HG03135 (cell line): ENCODE data around the gene RHO.
A peak's percentile ranks its signal among the peaks of the same experiment; 100 is the strongest.

Experiments
- ATAC-seq: cut with Tn5 transposase; IDR thresholded peaks from one replicate; pipeline ENCODE4 v1.9.1; 2021; ENCODE audit warnings: mild to moderate bottlenecking, moderate library complexity; ENCODE audit not compliant: unreplicated experiment

The RHO gene

GRCh38 chr3:129519896-129520715, 8.3 kb upstream of the RHO start:
- ATAC-seq = no peak

GRCh38 chr3:129520960-129521359, 7.5 kb upstream of the RHO start:
- ATAC-seq = no peak

GRCh38 chr3:129521611-129522010, 6.8 kb upstream of the RHO start:
- no peak for ATAC-seq

GRCh38 chr3:129522953-129523352, 5.5 kb upstream of the RHO start:
- ATAC-seq = no peak

GRCh38 chr3:129524081-129524480, 4.4 kb upstream of the RHO start:
- no peak for ATAC-seq

- no peak for ATAC-seq
Measured at GRCh38 chr3:129525341-129525968, 3.0 kb upstream of the RHO start.

GRCh38 chr3:129526121-129526900, 2.1 kb upstream of the RHO start:
- ATAC-seq = peak; percentile 83

GRCh38 chr3:129527262-129527661, 1.2 kb upstream of the RHO start:
- ATAC-seq = no peak

GRCh38 chr3:129529436-129530210, 1.2 kb downstream of the RHO start:
- no peak for ATAC-seq

- ATAC-seq = no peak
Measured at GRCh38 chr3:129530251-129530791, 1.9 kb downstream of the RHO start.

- no peak for ATAC-seq
Measured at GRCh38 chr3:129530821-129531220, 2.4 kb downstream of the RHO start.

GRCh38 chr3:129531699-129532098, 3.3 kb downstream of the RHO start:
- ATAC-seq = no peak

GRCh38 chr3:129532261-129532660, 3.8 kb downstream of the RHO start:
- no peak for ATAC-seq

GRCh38 chr3:129533406-129533805, 5.0 kb downstream of the RHO start:
- no peak for ATAC-seq

GRCh38 chr3:129534428-129535027, 6.1 kb downstream of the RHO start:
- ATAC-seq = no peak

GRCh38 chr3:129535075-129535474, 6.6 kb downstream of the RHO start:
- no peak for ATAC-seq

GRCh38 chr3:129536374-129536667, 7.9 kb downstream of the RHO start:
- ATAC-seq = no peak

- ATAC-seq = no peak
Measured at GRCh38 chr3:129536804-129537203, 8.4 kb downstream of the RHO start.

- no peak for ATAC-seq
Measured at GRCh38 chr3:129539206-129539605, 10.8 kb downstream of the RHO start.

GRCh38 chr3:129540776-129541516, 12.5 kb downstream of the RHO start:
- no peak for ATAC-seq
